Lower leg skin (tissue), 3 donors: ENCODE data around the gene RTN4RL1.

ENCODE experiments used
- POLR2A ChIP-seq, 2 donors: fragments of 450-650 bp; IDR thresholded peaks; one replicate each; pipeline ENCODE4 v1.6.1; 2016 to 2017; ENCODE audit warnings: antibody characterized with exemption in 2 of 2, mild to moderate bottlenecking in 1 of 2, moderate library complexity in 1 of 2
- TF ChIP-seq, protein P1 (sequence below), 3 donors: fragments of 450-650 bp; IDR thresholded peaks; one replicate each; pipeline ENCODE4 v1.5.1; 2016; ENCODE audit warnings: antibody characterized with exemption in 3 of 3, mild to moderate bottlenecking in 3 of 3, moderate library complexity in 2 of 3

DNA sequence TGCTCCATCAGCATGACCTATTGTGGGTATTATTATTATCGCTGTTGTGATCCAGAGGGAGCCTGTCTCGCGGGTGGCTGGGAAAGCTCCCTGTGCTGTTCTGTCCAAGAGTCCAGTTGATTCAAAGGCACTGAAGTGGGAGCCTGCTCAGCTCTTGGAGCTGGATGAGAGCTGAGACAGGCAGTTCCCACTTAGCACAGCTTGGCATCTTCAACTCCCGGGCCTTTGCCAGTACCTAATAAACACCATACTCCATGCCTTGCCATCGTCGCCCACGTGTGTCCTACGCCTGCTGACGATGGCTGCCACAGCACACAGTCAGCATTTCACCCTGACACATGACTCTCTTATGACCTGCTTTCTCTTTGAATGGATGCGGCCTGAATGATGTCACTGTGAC, 32.6 kb downstream of the RTN4RL1 start:
- TF ChIP-seq, protein P1, sequence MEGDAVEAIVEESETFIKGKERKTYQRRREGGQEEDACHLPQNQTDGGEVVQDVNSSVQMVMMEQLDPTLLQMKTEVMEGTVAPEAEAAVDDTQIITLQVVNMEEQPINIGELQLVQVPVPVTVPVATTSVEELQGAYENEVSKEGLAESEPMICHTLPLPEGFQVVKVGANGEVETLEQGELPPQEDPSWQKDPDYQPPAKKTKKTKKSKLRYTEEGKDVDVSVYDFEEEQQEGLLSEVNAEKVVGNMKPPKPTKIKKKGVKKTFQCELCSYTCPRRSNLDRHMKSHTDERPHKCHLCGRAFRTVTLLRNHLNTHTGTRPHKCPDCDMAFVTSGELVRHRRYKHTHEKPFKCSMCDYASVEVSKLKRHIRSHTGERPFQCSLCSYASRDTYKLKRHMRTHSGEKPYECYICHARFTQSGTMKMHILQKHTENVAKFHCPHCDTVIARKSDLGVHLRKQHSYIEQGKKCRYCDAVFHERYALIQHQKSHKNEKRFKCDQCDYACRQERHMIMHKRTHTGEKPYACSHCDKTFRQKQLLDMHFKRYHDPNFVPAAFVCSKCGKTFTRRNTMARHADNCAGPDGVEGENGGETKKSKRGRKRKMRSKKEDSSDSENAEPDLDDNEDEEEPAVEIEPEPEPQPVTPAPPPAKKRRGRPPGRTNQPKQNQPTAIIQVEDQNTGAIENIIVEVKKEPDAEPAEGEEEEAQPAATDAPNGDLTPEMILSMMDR (IDR thresholded peaks at IDR 0.05), result no peak
- no peak for TF ChIP-seq POLR2A (IDR thresholded peaks at IDR 0.05)
